HG02870 (cell line): ENCODE data around the gene BCL11A.
"Not testable (repeated sequence)": the region's sequence is repeated elsewhere in the genome, so short reads cannot be mapped to it uniquely, and the experiment has no call there.

Experiments
- ATAC-seq: cut with Tn5 transposase; IDR thresholded peaks from one replicate; pipeline ENCODE4 v1.9.1; 2021; ENCODE audit warnings: mild to moderate bottlenecking, moderate library complexity; ENCODE audit not compliant: unreplicated experiment

Gene BCL11A

GRCh38 chr2:60440079-60440766, 113.2 kb downstream of the BCL11A start:
- peak; percentile 23 for ATAC-seq

- peak; percentile 97 for ATAC-seq
These were observed 114.1 kb downstream of the BCL11A start for GRCh38 chr2:60439219-60439974.

GRCh38 chr2:60438653-60439052, 114.8 kb downstream of the BCL11A start:
- no peak for ATAC-seq

GRCh38 chr2:60438131-60438530, 115.3 kb downstream of the BCL11A start:
- no peak for ATAC-seq

- no peak for ATAC-seq
These were observed 116.3 kb downstream of the BCL11A start for GRCh38 chr2:60437080-60437696.

GRCh38 chr2:60433018-60433596, 120.3 kb downstream of the BCL11A start:
- ATAC-seq: no peak

GRCh38 chr2:60432035-60432601, 121.3 kb downstream of the BCL11A start:
- no peak for ATAC-seq

GRCh38 chr2:60429681-60430080, 123.8 kb downstream of the BCL11A start:
- ATAC-seq: no peak

GRCh38 chr2:60426880-60427279, 126.6 kb downstream of the BCL11A start:
- no peak for ATAC-seq

- no peak for ATAC-seq
These were observed 127.1 kb downstream of the BCL11A start for GRCh38 chr2:60426341-60426740.

GRCh38 chr2:60424233-60424632, 129.2 kb downstream of the BCL11A start:
- ATAC-seq: no peak

- ATAC-seq: no peak
These were observed 129.9 kb downstream of the BCL11A start for GRCh38 chr2:60423505-60423904.

- ATAC-seq: no peak
These were observed 130.5 kb downstream of the BCL11A start for GRCh38 chr2:60422826-60423483.

GRCh38 chr2:60417210-60417609, 136.2 kb downstream of the BCL11A start:
- not testable (repeated sequence) for ATAC-seq

- ATAC-seq: no peak
These were observed 137.0 kb downstream of the BCL11A start for GRCh38 chr2:60416221-60417008.

- no peak for ATAC-seq
These were observed 137.6 kb downstream of the BCL11A start for GRCh38 chr2:60415814-60416213.

GRCh38 chr2:60414495-60415138, 138.8 kb downstream of the BCL11A start:
- no peak for ATAC-seq

- ATAC-seq: peak; percentile 64
These were observed 139.7 kb downstream of the BCL11A start for GRCh38 chr2:60413814-60414168.

- ATAC-seq: no peak
These were observed 140.2 kb downstream of the BCL11A start for GRCh38 chr2:60413069-60413813.
